T-helper 2 cell treated with Interferon-gamma antibody and Interleukin-4, amounts not matched to agents 100 ng/mL and 5 ng/mL, for 36 hours (primary cell): Measurements from ENCODE around the gene RTN4. TPM values are rescaled to one million over a fixed set of nuclear protein-coding genes. Genes with fewer than 3 reads are reported as not detected.
"Not testable (repeated sequence)": the region's sequence is repeated elsewhere in the genome, so short reads cannot be mapped to it uniquely, and the experiment has no call there.

Experiments used
- intact Hi-C: fragments of 100-400 bp; cut with micrococcal nuclease; formaldehyde crosslinking; loops from one replicate; pipeline ENCODE4 v1.15.1; 2023
- total RNA-seq: library from RNA; stranded (reverse); gene quantifications from 2 replicates; pipeline ENCODE4 v1.2.3, GENCODE V29; 2022

The RTN4 gene
- total RNA-seq, 1 donor from 2014 or later: 88.5 TPM

DNA sequence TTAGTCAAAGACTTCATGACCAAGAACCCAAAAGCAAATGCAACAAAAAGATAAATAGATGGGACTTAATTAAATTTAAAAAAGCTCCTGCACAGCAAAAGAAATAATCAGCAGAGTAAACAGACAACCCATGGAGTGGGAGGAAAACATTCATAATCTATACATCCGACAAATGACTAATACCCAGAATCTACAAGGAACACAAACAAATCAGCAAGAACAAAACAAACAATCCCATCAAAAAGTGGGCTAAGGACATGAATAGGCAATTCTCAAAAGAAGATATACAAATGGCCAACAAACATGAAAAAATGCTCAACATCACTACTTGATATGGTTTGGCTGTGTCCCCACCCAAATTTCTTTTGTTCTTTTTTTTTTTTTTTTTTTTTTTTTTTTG lies 25.8 kb upstream of the RTN4 start:
- intact Hi-C loops: not testable (repeated sequence)

DNA sequence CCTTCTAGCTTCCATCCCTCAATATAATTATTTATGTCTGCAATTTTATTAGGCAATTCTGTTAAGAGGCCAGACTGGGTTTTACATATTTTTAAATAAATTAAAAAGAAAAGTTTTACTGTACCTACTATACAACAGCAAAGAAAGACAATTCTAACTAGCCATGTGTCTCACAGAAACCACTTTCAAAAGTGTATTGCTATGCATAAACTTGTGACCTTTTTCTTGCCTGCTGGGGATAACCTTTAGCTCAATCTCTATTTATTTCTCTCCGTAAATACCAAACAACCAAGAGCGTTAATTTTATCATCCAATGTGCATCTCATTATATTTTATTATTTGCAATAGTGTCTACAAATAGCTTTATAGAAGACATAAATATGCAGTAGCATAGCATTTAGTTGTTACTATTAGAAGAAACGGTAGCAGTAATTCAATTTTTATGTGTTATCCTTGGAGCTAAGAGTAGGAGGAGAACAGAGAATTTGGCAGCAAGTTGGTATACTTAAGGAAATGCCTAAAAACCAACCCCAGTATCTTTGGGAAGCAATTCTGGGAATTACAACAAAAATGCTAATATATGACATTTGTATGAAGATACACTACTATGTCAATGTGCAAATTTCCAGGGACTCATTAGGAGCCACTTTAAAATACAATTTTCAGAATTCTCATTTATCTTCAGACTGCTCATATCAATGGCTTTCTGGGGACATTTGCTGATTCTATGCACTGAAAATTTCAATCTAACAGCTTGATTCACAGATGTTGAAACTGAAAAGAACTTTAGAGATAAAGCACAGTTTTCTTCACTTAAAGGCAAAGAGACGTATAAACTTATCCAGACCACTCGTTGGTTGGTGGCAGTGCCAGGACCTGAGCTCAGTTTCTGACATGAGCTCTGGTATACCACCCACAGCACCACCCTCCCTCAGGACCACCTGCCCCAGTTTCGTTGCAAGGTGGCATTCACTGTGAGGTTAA lies 23.0 kb upstream of the RTN4 start:
- intact Hi-C loops: no loop called here

DNA sequence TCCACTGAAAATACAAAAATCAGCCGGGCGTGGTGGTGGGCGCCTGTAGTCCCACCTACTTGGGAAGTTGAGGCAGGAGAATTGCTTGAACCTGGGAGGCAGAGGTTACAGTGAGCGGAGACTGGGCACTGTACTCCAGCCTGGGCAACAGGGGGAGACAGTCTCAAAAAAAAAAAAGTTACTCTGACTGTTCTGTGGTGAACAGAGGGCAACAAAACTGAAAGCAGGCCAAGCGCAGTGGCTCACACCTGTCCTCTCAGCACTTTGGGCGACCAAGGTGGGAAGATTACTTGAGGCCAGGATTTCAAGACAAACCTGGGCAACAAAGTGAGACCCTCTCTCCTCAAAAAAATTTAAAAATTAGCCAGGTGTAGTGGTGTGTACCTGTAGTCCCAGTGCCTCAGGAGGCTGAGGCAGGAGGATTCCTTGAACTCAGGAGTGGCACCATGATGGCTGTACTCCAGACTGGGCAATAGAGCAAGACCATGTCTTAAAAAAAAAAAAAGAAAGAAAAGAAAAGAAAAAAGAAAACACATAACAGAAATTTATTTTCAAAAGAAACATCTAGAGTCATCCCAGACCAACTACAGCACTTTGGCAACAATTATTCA lies 13.6 kb upstream of the RTN4 start:
- intact Hi-C loops: no loop called here

DNA sequence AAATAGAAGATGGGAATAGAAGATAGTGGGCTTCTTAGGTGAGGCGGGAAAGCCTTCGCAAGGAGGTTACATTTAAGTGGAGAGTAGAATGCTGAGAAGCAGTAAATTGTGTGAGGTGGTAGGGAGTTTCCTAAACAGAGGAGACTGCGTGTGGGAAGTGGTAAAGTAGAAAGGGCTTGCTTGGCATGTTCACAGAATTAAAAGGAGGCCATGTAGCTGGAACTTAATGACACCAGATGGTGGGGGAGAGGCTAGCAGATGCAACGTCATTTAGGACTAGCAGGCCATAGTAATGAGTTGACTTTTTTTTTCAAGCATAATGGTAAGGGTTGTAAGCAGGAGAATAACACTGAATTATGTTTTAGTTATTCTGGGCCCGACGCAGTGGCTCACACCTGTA lies 13.0 kb upstream of the RTN4 start:
- intact Hi-C loops: no loop called here

DNA sequence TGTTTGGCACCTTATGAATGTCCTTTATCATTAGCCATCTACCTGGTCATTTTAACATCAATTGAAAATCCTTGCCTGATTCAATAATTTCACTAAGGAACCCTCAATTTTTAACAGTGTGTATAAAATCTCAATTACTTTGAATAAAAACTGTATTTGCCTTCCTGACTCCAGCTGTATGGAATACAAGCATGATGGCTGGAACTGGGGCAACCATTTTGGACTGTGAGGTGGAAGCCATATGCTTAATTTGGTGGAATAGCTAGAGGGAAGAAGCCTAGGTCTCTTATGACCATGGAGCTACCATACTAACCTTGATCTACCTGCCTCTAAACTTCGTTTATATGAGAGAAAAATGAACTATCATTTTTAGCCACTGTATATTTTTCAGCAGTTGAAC lies 12.5 kb upstream of the RTN4 start:
- intact Hi-C loops: no loop called here

DNA sequence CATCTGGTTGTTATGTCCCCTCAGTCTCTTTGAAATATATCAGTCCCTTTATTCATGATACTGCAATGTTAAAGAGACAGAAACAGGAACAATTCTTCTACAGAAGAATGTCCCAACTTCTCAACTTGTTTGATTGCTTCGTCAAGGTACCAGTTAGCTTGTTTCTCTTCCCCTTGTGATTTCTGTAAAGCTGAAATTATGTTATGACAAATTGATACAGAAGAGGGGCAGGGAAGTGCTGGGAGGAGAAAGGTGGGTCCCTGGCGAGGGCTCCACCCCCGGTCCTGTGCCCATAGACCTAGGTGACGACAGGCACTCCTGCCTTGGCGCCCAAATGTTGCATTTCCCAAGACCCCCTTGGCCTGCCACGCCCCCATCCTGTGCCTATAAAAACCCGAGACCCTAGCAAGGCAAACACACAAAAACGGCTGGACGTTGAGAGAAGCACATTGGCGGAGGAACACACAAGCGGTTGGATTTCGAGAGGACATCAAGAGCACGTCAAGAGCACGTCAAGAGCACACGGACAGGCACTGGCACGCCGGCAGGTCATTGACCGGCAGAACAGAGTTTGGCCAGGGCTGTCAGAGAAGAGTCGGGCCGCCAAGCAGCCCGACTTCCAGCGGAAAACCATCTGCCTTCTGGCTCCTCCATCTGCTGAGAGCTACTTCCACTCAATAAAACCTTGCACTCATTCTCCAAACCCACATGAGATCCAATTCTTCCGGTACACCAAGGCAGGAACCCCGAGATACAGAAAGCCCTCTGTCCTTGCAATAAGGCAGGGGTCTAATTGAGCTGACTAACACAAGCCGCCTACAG lies 11.5 kb upstream of the RTN4 start:
- intact Hi-C loops: no loop called here

DNA sequence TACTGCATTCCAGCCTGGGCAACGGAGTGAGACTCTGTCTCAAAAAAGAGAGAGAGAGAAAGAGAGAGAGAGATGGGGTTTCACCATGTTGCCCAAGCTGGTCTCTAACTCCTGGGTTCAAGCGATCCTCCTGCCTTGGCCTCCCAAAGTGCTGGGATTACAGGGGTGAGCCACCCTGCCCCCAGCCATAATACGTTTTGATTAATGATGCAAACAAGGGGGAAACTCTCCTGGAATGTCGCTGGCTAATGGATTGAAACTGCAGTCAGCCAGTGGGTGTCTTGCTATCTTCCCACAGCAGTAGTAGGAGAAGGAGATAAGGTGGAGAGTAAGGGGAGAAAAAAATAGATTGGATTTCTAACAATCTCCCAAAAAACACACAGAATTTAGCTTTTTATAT lies 9.5 kb upstream of the RTN4 start:
- intact Hi-C loops: no loop called here

DNA sequence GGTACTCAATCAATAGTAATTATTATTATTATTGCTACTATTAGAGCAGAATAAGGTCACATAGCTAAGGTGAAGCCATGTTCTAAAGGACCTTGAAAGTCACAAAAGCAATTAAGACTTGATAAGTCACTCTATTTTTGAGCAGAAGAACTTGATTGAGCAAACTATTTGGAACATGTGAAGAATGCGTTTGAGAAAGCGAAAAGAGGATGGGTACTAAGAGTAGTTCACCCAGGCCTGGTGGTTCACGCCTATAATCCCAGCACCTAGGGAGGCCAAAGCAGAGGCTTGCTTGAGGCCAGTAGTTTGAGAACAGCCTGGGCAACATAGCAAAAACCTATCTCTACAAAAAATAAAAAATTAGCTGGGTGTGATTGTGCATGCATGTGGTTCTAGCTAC lies 7.2 kb upstream of the RTN4 start:
- intact Hi-C loops: no loop called here

DNA sequence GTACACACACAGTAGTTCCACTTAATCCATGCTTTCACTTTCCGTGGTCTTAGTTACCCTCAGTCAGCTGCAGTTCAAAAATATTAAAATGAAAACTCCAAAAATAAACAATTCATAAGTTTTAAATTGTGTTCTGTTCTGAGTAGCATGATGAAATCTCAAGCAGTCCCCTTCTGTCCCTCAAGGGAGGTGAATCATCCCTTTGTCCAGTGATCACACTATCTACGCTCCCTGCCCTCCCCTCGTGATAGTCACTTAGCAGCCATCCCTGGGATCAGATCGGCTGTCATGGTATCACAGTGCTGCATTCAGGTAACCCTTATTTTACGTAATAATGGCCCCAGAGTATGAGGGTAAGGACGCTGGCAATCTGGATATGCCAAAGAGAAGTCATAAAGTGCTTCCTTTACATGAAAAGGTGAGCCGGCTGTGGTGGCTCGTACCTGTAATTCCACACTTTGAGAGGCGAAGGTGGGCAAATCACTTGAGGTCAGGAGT lies 5.8 kb upstream of the RTN4 start:
- intact Hi-C loops: no loop called here

DNA sequence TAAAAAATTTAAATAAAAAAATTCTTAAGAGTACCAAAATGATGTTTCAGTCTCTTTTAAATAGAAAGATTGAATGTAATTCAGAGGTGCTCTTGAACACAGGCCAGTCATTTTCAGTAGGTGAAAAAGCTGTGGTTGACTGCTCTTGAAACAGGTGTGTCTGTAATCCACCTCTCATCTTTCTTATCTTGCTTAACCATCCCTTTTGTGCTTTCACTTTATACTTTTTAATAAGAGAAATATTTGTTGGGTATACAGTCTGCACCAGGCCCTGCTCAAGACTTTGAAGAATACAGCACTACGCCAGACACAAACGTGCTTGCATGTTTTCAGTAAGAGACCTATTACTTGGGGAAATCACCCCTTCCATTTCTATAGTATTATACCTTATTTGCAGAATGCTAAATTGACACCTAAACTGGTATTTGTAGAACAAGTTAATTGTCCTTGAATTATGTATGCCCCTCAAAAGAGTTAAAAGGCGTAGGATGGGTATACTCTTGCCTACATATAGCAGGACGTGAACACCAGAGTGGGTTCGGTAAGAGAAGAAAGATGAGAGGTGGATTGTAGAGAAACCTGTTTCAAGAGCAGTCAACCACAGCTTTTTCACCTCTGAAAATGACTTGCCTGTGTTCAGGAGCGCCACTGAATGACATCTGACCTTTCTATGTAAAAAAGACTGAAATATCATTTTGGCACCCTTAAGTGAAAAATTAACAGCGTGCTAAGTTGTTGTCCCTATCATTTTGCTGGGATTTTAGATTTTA lies 4.0 kb upstream of the RTN4 start:
- intact Hi-C loops: loop anchor here (5.0 kb wide), 3 partner anchors 497 to 1287 kb away; partner anchors contain the start of genes CHAC2 and PNPT1

DNA sequence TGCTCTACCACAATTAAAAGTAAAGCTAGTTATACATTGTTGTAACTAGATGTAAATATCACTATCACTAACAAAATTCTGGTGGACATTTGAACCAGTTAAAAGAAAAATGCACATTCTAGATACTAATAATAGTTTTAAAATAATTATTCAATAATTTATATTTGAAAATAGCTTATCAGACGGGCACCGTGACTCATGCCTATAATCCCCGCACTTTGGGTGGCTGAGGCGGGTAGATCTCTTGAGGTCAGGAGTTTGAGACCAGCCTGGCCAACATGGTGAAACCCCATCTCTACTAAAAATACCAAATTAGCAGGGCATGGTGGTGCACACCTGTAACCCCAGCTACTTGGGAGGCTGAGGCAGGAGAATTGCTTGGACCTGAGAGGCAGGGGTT lies 3.0 kb upstream of the RTN4 start:
- intact Hi-C loops: loop anchor here (5.0 kb wide), 3 partner anchors 496 to 1286 kb away; partner anchors contain the start of genes CHAC2 and PNPT1

DNA sequence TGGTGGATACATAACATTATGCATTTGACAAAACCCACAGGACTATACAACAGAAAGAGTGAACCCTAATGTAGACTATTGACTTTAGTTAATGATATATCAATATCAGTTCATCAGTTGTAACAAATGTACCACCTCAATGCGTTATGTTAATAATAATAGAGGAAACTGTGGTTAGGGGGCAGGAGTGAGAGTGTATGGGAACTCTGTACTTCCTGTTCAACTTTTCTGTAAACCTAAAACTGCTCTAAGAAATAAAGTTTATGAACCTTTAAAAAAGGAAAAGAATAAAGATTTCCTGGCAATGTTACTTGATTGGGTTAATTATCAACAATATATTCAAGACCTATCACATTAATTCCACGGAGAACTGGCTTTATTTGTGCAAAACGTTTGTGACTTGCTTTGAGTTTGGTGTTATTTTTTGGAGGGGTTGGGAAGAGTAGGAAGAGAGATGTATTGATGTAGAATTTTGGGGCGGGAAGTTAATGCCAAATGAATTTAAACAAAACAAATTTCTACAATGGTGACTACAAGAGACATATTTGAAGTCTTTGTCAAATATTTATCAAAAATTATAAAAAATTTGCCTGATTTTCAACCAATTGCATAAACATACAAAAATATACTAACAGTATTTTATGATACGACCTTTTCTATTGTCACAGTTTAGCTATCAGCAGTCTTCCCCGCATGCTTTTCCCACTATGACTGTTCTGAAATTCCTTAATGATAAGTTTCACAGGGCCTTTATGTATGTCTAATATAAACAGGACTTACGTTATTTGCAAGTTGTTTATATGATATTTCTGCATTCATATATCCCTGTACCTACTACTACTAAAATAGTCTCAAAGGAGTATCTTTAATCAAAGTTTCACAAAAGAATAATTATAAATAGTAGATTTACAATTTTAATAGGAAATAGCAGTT lies 2.1 kb upstream of the RTN4 start:
- intact Hi-C loops: loop anchor here (5.0 kb wide), 3 partner anchors 495 to 1285 kb away; partner anchors contain the start of genes CHAC2 and PNPT1

DNA sequence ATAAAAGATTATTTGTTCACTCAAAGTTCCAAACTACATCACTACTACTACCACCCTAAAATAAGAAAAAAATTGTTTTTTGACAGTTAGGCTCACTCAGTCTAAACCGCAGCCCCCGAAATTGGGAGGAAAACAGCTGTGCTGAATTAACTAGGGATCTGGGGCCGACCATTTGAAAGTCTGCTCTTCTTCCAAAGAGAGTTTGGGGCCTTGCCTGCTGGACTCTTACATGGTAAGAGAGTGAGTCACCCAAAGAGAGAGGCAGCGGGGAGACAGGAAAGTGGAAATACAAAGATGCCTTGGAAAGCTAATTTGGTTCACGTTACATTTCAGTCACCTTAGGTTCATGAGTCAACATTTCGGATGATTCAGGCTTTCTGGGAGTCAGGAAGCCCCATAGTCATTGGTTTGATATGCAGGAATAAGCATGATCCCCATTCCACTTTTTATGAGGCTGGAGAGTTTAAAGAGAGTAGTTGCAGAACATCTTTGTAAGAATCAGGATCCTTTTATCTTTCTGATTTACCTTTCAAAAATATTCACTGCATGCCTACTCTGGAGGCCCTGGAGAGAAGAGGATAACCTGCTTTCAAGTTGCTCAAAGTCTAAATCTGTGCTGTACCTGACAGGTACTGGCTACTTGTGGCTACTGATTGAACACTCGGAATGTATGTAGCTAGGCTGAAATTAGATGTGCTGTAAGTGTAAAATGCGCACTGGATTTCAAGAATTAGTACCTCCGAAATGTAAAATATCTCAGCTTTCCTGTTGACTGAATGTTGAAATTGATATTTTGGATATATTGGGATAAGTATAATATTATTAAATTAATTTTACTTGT lies 995 bp upstream of the RTN4 start:
- intact Hi-C loops: loop anchor here (2.0 to 5.0 kb wide), 4 partner anchors 494 to 1284 kb away; partner anchors contain the start of genes ACYP2, CHAC2 and PNPT1

DNA sequence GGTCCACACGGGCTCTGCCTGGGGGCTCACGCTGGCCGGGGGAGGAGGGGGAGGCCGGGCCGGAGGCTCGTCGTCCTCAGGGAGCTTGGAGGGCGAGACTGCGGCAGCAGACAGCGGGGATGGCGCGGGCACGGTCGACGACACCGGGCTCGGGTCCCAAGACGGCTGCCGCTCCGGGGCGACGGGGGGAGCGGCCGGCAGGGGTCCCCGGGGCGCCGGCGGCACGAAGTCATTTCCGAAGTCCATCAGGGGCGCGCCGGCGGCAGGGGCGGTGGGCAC lies 491 bp downstream of the RTN4 start:
- intact Hi-C loops: loop anchor here (1.0 to 5.0 kb wide), 12 partner anchors 39 to 1282 kb away; partner anchors contain the start of genes ACYP2, CFAP36, CHAC2 and CLHC1

DNA sequence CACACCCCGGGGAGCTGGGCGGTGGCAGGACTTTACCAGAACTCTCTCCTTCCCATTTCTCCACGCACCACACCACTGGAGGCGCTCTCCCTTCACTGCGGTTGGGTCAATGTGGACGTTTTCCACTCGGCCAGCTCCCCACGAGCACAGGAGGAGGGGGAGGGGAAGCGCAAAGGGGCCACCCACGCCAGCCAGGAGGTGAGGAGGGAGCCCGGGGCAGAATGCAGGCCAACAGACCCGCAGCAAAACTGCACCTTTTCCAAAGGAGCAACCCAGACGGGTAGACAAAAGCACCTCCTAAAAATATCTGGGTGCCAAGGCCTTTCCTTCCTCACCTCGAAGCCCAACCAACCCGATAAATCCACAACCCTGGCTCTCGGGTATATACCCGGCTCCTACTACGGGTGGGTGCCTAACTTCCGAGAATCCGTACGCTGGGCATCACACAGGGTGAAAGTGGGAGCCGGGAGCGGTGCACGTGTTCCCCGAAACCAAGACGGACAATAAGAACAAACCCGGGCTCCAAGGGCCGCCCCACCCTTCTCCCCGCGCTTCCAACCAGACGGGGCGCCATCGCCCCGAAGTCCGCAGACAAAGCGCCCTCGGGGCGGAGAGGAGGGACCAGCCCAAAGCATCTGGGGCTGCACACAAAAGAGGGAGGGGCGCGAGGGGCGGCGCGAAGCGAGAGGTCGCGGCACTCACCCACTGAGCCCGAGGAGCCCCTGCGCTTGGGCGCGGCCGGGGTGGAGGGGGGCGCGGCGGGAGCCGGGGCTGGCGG lies 1.0 kb downstream of the RTN4 start:
- intact Hi-C loops: loop anchor here (2.0 kb wide), 1 partner anchor 120 kb away; no protein-coding TSS in a partner anchor

DNA sequence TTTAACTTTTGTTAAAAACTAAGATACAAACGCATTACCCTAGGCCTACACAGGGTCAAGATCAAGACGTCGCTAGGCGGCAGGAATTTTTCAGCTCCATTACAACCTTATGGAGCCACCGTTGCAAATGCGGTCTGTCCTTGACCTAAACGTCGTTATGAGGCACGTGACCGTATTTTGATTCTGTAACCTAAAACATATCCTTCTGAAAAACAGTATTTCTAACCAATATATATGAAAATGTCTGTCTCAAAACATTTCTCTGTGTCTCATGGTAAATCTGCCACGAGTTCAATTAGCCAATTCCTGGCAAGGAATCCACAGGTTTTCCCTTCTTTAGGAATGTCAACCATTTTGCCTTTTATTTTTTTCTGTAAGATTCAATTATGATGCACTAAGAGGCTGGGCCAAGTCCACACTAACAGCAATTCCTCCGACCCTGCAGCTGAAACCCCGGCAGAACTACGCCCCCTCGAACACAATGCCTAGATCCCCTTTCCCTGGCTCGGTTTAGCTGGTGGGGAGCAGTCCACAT lies 1.7 kb downstream of the RTN4 start:
- intact Hi-C loops: loop anchor here (2.0 kb wide), 1 partner anchor 120 kb away; no protein-coding TSS in a partner anchor

DNA sequence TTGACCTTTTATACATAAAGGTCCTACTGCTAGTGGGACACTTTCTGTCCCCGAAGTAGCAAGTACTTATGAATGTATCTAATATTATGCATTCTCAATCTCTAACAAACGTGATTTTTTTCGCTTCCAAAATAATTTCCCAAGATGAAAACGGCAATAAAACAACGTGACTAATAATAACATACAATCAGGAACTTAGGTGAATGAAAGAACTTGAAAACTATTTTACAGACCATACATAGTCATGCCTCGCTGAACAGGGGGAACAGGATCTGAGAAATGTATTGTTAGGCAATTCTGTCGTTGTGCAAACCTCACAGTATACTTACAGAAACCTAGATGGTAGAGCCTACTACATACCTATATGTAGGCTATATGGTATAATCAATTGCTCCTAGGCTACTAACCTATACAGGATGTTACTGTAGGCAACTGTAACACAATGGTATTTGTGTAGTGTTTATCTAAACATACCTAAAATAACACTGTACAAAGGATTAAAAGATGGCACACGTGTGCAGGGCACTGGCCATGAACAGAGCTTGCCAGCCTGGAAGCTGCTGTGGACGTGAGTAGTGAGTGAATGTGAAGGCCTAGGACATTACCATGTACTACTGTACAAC lies 2.5 kb downstream of the RTN4 start:
- intact Hi-C loops: loop anchor here (2.0 kb wide), 1 partner anchor 121 kb away; no protein-coding TSS in a partner anchor
